ENCODE results near the gene TGFBR2. TPM values are rescaled to one million over a fixed set of nuclear protein-coding genes. Genes with fewer than 3 reads are reported as not detected.

TGFBR2 gene
- total RNA-seq, 1 experiment from 2014 or later, result 48.2 TPM

- Histone ChIP-seq H2AFZ (ENCODE audit: low read length) (no peak overlapping the region), H3K9ac (ENCODE audit: low read length) (no peak overlapping the region), H3K9me3 (ENCODE audit: low read length) (no peaks in the 10 kb centered on the region), H3K4me3 (ENCODE audit: low read length) (no peak overlapping the region), H3K9me2 (replicated peaks; ENCODE audit: low read length) (no peaks in the 10 kb centered on the region), H3K4me2 (ENCODE audit: low read length) (peak overlapping the region; percentile 69; the same call in 1 of the 2 replicates), H4K20me1 (ENCODE audit: low read length) (no peaks in the 10 kb centered on the region), H3K4me1 (ENCODE audit: insufficient read depth, low read length) (peaks cover 57% of the 10 kb centered on the region), H3K27ac (ENCODE audit: low read length) (peak overlapping the region; percentile 87; the same call in 1 of the 2 replicates), H3K27me3 (ENCODE audit: low read length) (no peaks in the 10 kb centered on the region), H3K36me3 (ENCODE audit: low read depth, low read length) (peaks cover 66% of the 10 kb centered on the region), H3K79me2 (ENCODE audit: low read length) (peaks cover 39% of the 10 kb centered on the region), H3F3A (ENCODE audit: low read length, unreplicated experiment) (peaks cover 25% of the 10 kb centered on the region)
- CTCF ChIA-PET, result no interaction called here
- no peak for TF ChIP-seq EZH2phosphoT487 (IDR thresholded peaks at IDR 0.05; ENCODE audit: borderline replicate concordance, low read length)
- TF ChIP-seq EZH2 (IDR thresholded peaks at IDR 0.05; ENCODE audit: low read length, unreplicated experiment), result no peak
- no peak for TF ChIP-seq CTCF (conservative IDR thresholded peaks at IDR 0.05; ENCODE audit: low read depth, low read length)
- no TSS peak for BruUV-seq (replicated peaks)
- POLR2A ChIA-PET (ENCODE audit: unreplicated experiment), result no interaction called here
- intact Hi-C loops (cut with micrococcal nuclease), result no loop called here
- no peak for DNase-seq
- no peak for ATAC-seq
Observed at GRCh38 chr3:30660136-30660535, 53.7 kb downstream of the TGFBR2 start.

GRCh38 chr3:30660656-30661055, 54.3 kb downstream of the TGFBR2 start:
- H3K27ac ChIP-seq (ENCODE audit: low read length), result no peak overlapping the region
- DNase-seq, result no peak
- ChIA-PET POLR2A (ENCODE audit: unreplicated experiment) (no interaction called here), CTCF (no interaction called here)
- H4K20me1 ChIP-seq (ENCODE audit: low read length), result no peaks in the 10 kb centered on the region
- no peak for TF ChIP-seq CTCF (conservative IDR thresholded peaks at IDR 0.05; ENCODE audit: low read depth, low read length)
- no peak for TF ChIP-seq EZH2 (IDR thresholded peaks at IDR 0.05; ENCODE audit: low read length, unreplicated experiment)
- TF ChIP-seq EZH2phosphoT487 (IDR thresholded peaks at IDR 0.05; ENCODE audit: borderline replicate concordance, low read length), result no peak
- H3K27me3 ChIP-seq (ENCODE audit: low read length), result no peaks in the 10 kb centered on the region
- intact Hi-C loops (cut with micrococcal nuclease), result no loop called here
- peaks cover 25% of the 10 kb centered on the region for H3F3A ChIP-seq (ENCODE audit: low read length, unreplicated experiment)
- H3K36me3 ChIP-seq (ENCODE audit: low read depth, low read length), result peaks cover 61% of the 10 kb centered on the region
- no peak overlapping the region for H3K4me3 ChIP-seq (ENCODE audit: low read length)
- no peak for ATAC-seq
- H3K9me3 ChIP-seq (ENCODE audit: low read length), result no peaks in the 10 kb centered on the region
- no peak overlapping the region for H2AFZ ChIP-seq (ENCODE audit: low read length)
- no peak overlapping the region for H3K9ac ChIP-seq (ENCODE audit: low read length)
- H3K4me1 ChIP-seq (ENCODE audit: insufficient read depth, low read length), result peaks cover 52% of the 10 kb centered on the region
- H3K4me2 ChIP-seq (ENCODE audit: low read length), result no peak overlapping the region
- H3K79me2 ChIP-seq (ENCODE audit: low read length), result peaks cover 33% of the 10 kb centered on the region
- H3K9me2 ChIP-seq (replicated peaks; ENCODE audit: low read length), result no peaks in the 10 kb centered on the region
- BruUV-seq (replicated peaks), result no TSS peak

- DNase-seq, result no peak
- Histone ChIP-seq H4K20me1 (ENCODE audit: low read length) (no peaks in the 10 kb centered on the region), H3K9me3 (ENCODE audit: low read length) (no peaks in the 10 kb centered on the region), H3K4me1 (ENCODE audit: insufficient read depth, low read length) (peaks cover 49% of the 10 kb centered on the region), H3K9ac (ENCODE audit: low read length) (no peak overlapping the region), H3K4me2 (ENCODE audit: low read length) (no peak overlapping the region), H3K4me3 (ENCODE audit: low read length) (no peak overlapping the region), H3K27ac (ENCODE audit: low read length) (no peak overlapping the region), H3K9me2 (replicated peaks; ENCODE audit: low read length) (no peaks in the 10 kb centered on the region), H3K36me3 (ENCODE audit: low read depth, low read length) (peaks cover 54% of the 10 kb centered on the region), H3K79me2 (ENCODE audit: low read length) (peaks cover 27% of the 10 kb centered on the region), H3K27me3 (ENCODE audit: low read length) (no peaks in the 10 kb centered on the region), H2AFZ (ENCODE audit: low read length) (no peak overlapping the region), H3F3A (ENCODE audit: low read length, unreplicated experiment) (peaks cover 25% of the 10 kb centered on the region)
- POLR2A ChIA-PET (ENCODE audit: unreplicated experiment), result no interaction called here
- CTCF ChIA-PET, result no interaction called here
- intact Hi-C loops (cut with micrococcal nuclease), result no loop called here
- BruUV-seq (replicated peaks), result no TSS peak
- ATAC-seq, result no peak
- TF ChIP-seq CTCF (conservative IDR thresholded peaks at IDR 0.05; ENCODE audit: low read depth, low read length) (no peak), EZH2 (IDR thresholded peaks at IDR 0.05; ENCODE audit: low read length, unreplicated experiment) (no peak), EZH2phosphoT487 (IDR thresholded peaks at IDR 0.05; ENCODE audit: borderline replicate concordance, low read length) (no peak)
Observed at GRCh38 chr3:30661098-30661873, 54.9 kb downstream of the TGFBR2 start.

Data from PC-3 (cell line).